GM18951 (cell line): ENCODE results near the gene TRAF1.
A peak's percentile ranks its signal among the peaks of the same experiment; 100 is the strongest.

Experiments
- POLR2A ChIP-seq: IDR thresholded peaks from 4 replicates; pipeline ENCODE4 v1.6.1; 2011; ENCODE audit warnings: mild to moderate bottlenecking; ENCODE audit not compliant: insufficient read length, insufficient read depth; ENCODE audit errors: extremely low read depth
- in situ Hi-C: fragments of 300-500 bp; cut with MboI; formaldehyde crosslinking; loops from one replicate; pipeline ENCODE4 v1.12.0; 2022; ENCODE audit warnings: low sequenced_read_pairs, mixed read lengths, inconsistent platforms; ENCODE audit not compliant: unreplicated experiment

Gene TRAF1

DNA sequence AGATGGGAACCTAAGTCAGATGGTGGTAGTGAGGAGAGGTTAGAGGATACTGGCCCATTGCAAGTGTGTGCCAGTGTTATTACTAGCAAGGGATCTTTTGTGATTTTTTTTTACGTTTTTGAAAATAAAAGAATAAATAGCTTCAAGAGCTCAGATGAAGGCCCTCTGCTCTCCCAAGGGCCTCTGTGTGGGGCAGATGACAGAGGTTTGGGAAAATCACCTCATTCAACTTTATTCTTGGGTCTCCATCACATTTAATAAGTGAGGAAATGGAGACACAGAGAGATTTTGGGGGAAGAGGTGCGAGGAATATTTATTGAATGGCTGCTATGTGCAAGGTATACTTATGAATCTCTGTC is 10.1 kb upstream of the TRAF1 start:
- no peak for TF ChIP-seq POLR2A
- in situ Hi-C loops = no loop called here

DNA sequence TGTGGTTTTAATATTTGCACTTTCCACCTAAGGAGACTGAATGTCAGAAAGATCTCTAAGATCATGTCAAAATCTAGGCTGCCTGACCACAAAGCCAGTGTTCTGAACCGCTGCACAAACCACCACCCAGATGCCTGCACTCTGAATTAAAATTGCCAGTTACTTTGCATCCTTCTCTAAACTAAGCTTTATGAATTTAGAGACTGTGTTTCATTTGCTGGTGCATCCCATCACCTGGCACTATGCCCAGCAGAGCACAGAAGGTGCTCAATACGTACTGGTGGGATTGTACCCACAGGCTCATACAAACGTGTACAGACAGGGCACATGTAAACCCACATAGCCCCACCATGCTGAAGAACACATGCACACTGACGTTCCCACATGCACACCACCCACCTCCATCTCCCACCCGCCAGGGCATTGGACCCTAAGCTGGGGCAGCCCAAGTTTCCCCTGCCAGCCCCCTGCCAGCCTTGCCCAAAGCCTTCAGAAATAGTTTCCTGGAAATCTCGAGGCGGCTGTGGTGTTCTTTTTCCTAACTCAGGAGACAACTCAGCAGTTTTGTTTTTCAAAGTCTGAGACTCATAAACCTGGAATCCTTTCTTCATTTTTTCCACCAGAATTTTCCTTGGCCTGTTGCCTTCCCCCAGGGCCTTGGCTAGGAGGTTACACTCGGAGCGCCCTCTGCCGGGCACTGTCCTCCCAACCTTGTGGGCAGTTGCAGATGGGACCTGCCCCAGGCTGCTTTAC is 9.6 kb upstream of the TRAF1 start:
- in situ Hi-C loops = no loop called here
- TF ChIP-seq POLR2A = no peak

- in situ Hi-C loops = no loop called here
These were observed 8.8 kb upstream of the TRAF1 start for GRCh38 chr9:120935383-120935857.

GRCh38 chr9:120934281-120934680 is 7.7 kb upstream of the TRAF1 start:
- in situ Hi-C loops = no loop called here

More at GRCh38 chr9:120935383-120935857, 8.8 kb upstream of the TRAF1 start:
- peak; percentile 40 for TF ChIP-seq POLR2A

DNA sequence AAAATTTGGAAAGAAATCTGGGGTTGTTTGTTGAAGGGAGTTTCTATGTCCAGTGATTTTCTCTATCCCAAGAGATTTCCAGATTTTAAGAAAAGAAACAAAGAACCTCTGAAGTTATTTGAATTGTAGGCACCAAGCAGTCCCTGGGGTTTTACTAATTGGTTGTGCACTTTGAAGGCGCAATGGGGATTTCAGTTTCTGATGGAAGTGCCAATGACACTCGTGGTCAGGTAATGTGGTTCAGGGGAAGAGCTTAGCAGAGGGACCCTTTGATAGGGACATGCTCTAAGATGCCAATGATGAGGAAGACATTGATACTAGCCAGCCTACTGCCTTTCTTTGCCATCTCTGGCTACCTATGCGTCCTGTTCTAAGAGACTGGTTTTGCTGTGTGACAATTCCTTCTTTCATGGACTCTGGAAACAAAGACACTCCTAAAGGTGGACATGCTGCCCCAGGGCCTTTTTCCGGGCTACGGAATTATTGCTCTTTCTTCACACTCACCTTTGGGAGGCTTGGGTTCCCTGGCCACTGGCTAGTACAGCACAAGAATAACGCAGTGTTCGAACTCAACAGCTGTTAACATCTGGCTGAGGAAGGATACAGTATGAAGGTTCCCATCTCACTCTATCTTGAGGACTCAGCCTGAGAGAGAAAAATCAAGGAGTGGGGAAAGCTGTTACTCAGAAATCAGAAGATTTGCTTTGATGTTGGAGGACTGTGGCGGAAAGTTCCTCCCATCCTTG is 6.9 kb upstream of the TRAF1 start:
- TF ChIP-seq POLR2A = no peak
- in situ Hi-C loops = no loop called here

More at GRCh38 chr9:120934281-120934680, 7.7 kb upstream of the TRAF1 start:
- no peak for TF ChIP-seq POLR2A

GRCh38 chr9:120932086-120932823 is 5.7 kb upstream of the TRAF1 start:
- no peak for TF ChIP-seq POLR2A
- in situ Hi-C loops = no loop called here

GRCh38 chr9:120931231-120932085 is 4.9 kb upstream of the TRAF1 start:
- in situ Hi-C loops = no loop called here
- peak; percentile 36 for TF ChIP-seq POLR2A

- in situ Hi-C loops = no loop called here
These were observed 2.7 kb upstream of the TRAF1 start for GRCh38 chr9:120929229-120929791.

DNA sequence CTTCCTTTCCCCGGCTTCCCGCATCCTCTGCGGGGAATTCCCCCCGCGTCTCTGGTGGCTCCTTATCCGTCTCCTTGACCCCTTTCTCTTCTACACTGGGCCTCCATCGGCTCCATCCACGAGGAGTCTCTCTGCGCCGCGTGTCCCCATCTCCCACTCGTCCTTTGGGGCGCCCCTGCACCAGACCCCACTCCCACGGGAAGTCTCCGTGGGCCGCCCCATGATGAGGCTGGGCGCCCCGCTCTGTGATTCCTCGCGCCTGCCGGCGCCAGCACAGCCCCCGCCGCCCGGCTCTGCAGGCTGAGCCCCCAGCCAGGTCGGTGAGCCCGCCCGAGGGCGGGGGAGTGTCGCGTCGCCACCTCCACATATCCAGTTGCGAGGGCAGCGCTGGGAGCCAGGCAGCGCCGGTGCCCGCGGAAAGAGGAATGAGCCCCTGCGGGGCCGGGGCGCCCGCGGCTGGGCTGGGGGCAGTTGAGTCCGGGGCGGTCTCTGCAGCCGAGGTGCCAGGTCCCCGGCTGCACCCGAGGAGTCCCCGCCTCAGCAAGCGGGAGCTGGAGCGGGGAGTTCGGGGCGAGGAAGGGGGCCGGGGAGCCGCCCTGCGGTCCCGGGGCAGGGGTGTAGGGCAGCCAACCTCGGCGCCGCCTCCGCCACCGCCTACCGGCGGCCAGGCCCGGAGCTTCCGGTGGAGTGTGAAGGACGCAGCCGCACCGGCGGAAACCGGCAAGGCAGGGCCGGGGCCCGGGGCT is 2.1 kb upstream of the TRAF1 start:
- TF ChIP-seq POLR2A = peak; percentile 67
- in situ Hi-C loops = no loop called here

More at GRCh38 chr9:120929229-120929791, 2.7 kb upstream of the TRAF1 start:
- TF ChIP-seq POLR2A = no peak

DNA sequence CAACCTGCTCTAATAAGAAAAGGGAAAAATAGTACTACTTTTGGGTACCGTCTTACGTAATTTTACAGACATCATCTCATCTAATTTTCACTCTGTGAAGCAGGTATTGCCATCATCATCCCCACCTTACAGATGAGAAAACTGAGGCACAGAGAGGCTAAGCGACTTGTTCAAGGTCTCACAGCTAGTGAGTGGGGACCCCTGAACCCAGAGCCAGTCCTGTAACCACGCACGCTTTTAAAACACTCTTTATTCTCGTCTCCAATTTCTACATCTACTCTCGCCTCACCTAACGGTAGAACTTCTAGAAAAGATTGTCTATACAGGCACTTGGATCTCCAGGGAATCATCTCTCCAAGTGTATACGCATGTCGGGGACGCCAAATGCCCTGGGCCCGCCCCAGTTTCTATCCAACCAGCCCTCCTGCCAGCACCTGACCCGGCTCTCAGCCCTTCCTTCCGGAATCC is 1.5 kb upstream of the TRAF1 start:
- no peak for TF ChIP-seq POLR2A
- in situ Hi-C loops = no loop called here

- TF ChIP-seq POLR2A = peak; percentile 19
- in situ Hi-C loops = no loop called here
These were observed 846 bp upstream of the TRAF1 start for GRCh38 chr9:120927269-120928014.
